Smooth muscle cell (in vitro differentiated cells): ENCODE data around the gene ZRANB3. TPM values are rescaled to one million over a fixed set of nuclear protein-coding genes. Genes with fewer than 3 reads are reported as not detected.

ENCODE experiments used
- DNase-seq: peaks from one replicate; lab custom pipeline; 2025; ENCODE audit not compliant: unreplicated experiment; lab: John Stamatoyannopoulos, UW
- H2AFZ ChIP-seq: fragments of 200-600 bp; sonication (generic); 2 replicates; pipeline ENCODE4 v1.6.0; 2016; ENCODE audit warnings: antibody characterized with exemption, low read depth, mild to moderate bottlenecking
- H3F3A ChIP-seq: fragments of 200-600 bp; sonication (generic); 2 replicates; pipeline ENCODE4 v1.6.0; 2017; ENCODE audit warnings: antibody characterized with exemption, low read depth
- H3K27ac ChIP-seq: fragments of 200-600 bp; sonication (generic); 2 replicates; pipeline ENCODE4 v1.5.1; 2016; ENCODE audit warnings: low read depth, mild to moderate bottlenecking
- H3K27me3 ChIP-seq: fragments of 200-600 bp; sonication (generic); 2 replicates; pipeline ENCODE4 v1.6.1; 2016; ENCODE audit warnings: low read depth, mild to moderate bottlenecking
- H3K36me3 ChIP-seq: fragments of 200-600 bp; sonication (generic); 2 replicates; pipeline ENCODE4 v1.5.1; 2016; ENCODE audit warnings: low read depth
- H3K4me1 ChIP-seq: fragments of 200-600 bp; sonication (generic); 2 replicates; pipeline ENCODE4 v1.5.1; 2016; ENCODE audit warnings: low read depth
- H3K4me2 ChIP-seq: fragments of 200-600 bp; sonication (generic); 2 replicates; pipeline ENCODE4 v1.6.0; 2016; ENCODE audit warnings: mild to moderate bottlenecking
- H3K4me3 ChIP-seq: fragments of 200-600 bp; sonication (generic); 2 replicates; pipeline ENCODE4 v1.5.1; 2016; ENCODE audit warnings: mild to moderate bottlenecking
- H3K79me2 ChIP-seq: fragments of 200-600 bp; sonication (generic); 2 replicates; pipeline ENCODE4 v1.6.0; 2016; ENCODE audit warnings: low read depth, mild to moderate bottlenecking
- H3K9ac ChIP-seq: fragments of 200-600 bp; sonication (generic); 2 replicates; pipeline ENCODE4 v1.6.0; 2016; ENCODE audit warnings: low read depth
- H3K9me3 ChIP-seq: fragments of 200-600 bp; sonication (generic); replicated peaks from 2 replicates; pipeline ENCODE4 v1.5.1; 2016; ENCODE audit warnings: low read depth
- H4K20me1 ChIP-seq: fragments of 200-600 bp; sonication (generic); 2 replicates; pipeline ENCODE4 v1.6.0; 2016; ENCODE audit warnings: low read depth
- WGBS: methylation state at CpG from one replicate; pipeline ENCODE4 v1.1.7; 2016; ENCODE audit warnings: low lambda C conversion rate; 5-methylcytosine and 5-hydroxymethylcytosine counted together
- polyA plus RNA-seq: library from polyadenylated mRNA; unstranded; fragments of >200 nt; fragmentation: Nextera tagmentation; extraction: Ambion mirVana; gene quantifications from 2 replicates; pipeline ENCODE4 v1.2.1, GENCODE V29; 2016
- total RNA-seq: library from RNA; depleted of rRNA; stranded (reverse); fragments of >200 nt; gene quantifications from 2 replicates; pipeline ENCODE4 v1.2.3, GENCODE V29; 2014
- TF ChIP-seq, protein P1 (sequence below): fragments of 200-600 bp; sonication (generic); IDR thresholded peaks from 2 replicates; pipeline ENCODE4 v1.5.1; 2017; ENCODE audit warnings: borderline replicate concordance, mild to moderate bottlenecking, antibody characterized with exemption; ENCODE audit not compliant: insufficient read depth, poor library complexity, severe bottlenecking

Gene ZRANB3
- total and polyA plus RNA-seq, 2 experiments from 2014 or later, result 1.9 to 4.1 TPM

- peak overlapping the region; percentile 69 for H3K27ac ChIP-seq
- H3K9me3 ChIP-seq, result no peaks in the 10 kb centered on the region
- peak overlapping the region; percentile 16 for H2AFZ ChIP-seq
- TF ChIP-seq, protein P1, sequence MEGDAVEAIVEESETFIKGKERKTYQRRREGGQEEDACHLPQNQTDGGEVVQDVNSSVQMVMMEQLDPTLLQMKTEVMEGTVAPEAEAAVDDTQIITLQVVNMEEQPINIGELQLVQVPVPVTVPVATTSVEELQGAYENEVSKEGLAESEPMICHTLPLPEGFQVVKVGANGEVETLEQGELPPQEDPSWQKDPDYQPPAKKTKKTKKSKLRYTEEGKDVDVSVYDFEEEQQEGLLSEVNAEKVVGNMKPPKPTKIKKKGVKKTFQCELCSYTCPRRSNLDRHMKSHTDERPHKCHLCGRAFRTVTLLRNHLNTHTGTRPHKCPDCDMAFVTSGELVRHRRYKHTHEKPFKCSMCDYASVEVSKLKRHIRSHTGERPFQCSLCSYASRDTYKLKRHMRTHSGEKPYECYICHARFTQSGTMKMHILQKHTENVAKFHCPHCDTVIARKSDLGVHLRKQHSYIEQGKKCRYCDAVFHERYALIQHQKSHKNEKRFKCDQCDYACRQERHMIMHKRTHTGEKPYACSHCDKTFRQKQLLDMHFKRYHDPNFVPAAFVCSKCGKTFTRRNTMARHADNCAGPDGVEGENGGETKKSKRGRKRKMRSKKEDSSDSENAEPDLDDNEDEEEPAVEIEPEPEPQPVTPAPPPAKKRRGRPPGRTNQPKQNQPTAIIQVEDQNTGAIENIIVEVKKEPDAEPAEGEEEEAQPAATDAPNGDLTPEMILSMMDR, result no peak
- H3K79me2 ChIP-seq, result peaks cover 60% of the 10 kb centered on the region
- H3K27me3 ChIP-seq, result no peaks in the 10 kb centered on the region
- 62% methylated on average over 3 of the region's 3 CpGs for WGBS
- H3K4me2 ChIP-seq, result peak overlapping the region; percentile 96
- H3K36me3 ChIP-seq, result no peaks in the 10 kb centered on the region
- H3K4me3 ChIP-seq, result peak overlapping the region; percentile 64
- H4K20me1 ChIP-seq, result peaks cover 23% of the 10 kb centered on the region
- peaks cover 11% of the 10 kb centered on the region for H3K4me1 ChIP-seq
- H3K9ac ChIP-seq, result peak overlapping the region; percentile 56
- DNase-seq, result no peak
- no peaks in the 10 kb centered on the region for H3F3A ChIP-seq
These were observed 1.6 kb upstream of the ZRANB3 start for GRCh38 chr2:135532581-135532980.

DNA sequence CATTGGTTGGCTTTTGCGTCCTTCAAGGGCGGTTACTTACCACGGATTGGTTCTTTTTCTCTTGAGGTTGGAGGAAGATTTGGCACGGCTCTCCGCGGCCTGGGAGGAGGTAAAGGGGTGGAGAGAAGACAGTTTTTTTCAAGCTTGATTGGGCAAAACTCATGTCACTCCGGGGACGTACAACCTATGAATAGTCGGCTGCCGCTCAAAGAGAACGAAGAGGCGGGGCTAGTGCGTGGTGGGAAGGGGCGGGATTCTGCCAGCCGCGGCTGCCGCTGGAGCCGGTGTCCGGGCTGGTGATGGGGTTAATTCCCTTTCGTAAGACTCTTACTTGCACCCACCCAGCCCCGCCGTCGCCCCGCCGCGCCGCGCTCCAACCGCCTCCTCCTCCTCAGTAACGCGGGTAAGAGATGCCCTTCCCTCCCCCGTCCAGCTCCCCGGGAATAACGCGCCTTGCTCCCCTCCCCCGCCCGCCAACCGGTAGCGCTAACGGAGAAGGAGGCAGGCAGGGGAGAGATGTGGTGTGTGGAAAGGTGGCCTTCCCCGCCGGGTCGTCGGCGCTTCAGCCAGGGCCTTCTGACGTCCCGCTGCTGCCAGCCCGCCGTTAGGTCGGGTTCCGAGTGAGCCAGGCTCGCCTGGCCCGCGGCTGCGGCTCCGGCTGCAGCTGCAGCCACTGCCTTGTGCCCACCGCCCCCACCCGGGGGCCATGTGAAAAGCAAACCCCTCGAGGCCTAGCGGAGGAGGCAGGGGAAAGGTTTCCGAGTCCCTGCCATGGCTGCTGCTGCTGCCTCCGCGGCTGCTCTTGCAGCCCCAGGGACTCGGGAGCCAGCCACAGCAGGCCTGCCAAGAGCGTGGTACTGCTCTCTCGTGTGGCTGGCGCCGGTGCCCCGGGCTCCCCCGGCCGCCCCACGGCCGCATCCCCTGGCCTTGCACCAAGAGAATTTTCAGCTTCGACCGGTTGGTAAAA lies 496 bp upstream of the ZRANB3 start, which contains the start of gene R3HDM1:
Gene R3HDM1 (plus strand): TSS at position 254 of the 967 bp plus-strand sequence. CDS start 73,362 bp downstream, outside the sequence.
- Histone ChIP-seq H3K4me3 (peak within 1 kb of the TSS; percentile 64), H3K4me2 (peak within 1 kb of the TSS; percentile 96), H3K9me3 (no peaks in the 10 kb centered on the region), H2AFZ (peak within 1 kb of the TSS; percentile 99), H4K20me1 (peaks cover 22% of the 10 kb centered on the region), H3K79me2 (peaks cover 57% of the 10 kb centered on the region), H3K36me3 (no peaks in the 10 kb centered on the region), H3K27me3 (no peaks in the 10 kb centered on the region), H3K27ac (peak within 1 kb of the TSS; percentile 69), H3K4me1 (peaks cover 11% of the 10 kb centered on the region), H3K9ac (peak within 1 kb of the TSS; percentile 67), H3F3A (no peaks in the 10 kb centered on the region)
- peak; percentile 89 for DNase-seq
- TF ChIP-seq, protein P1, result no peak
- WGBS, result 1% methylated on average over 50 of the region's 75 CpGs

- no peak for DNase-seq
- no peaks in the 10 kb centered on the region for H4K20me1 ChIP-seq
- no peak overlapping the region for H3K4me2 ChIP-seq
- no peak overlapping the region for H3K9ac ChIP-seq
- H3K36me3 ChIP-seq, result peaks cover 5% of the 10 kb centered on the region
- H3K27ac ChIP-seq, result no peak overlapping the region
- no peaks in the 10 kb centered on the region for H3K27me3 ChIP-seq
- TF ChIP-seq, protein P1, result no peak
- H3K79me2 ChIP-seq, result peaks cover 27% of the 10 kb centered on the region
- WGBS, result 87% methylated on average over 3 of the region's 3 CpGs
- no peak overlapping the region for H3K4me3 ChIP-seq
- H3K9me3 ChIP-seq, result no peaks in the 10 kb centered on the region
- no peaks in the 10 kb centered on the region for H3F3A ChIP-seq
- H2AFZ ChIP-seq, result no peak overlapping the region
- peaks cover 10% of the 10 kb centered on the region for H3K4me1 ChIP-seq
These were observed 3.0 kb downstream of the ZRANB3 start for GRCh38 chr2:135528006-135528405.
